C4-2B (cell line): ENCODE data around the gene TEAD4.

Source experiments
- ZFX ChIP-seq: fragments of 450-650 bp; IDR thresholded peaks from 2 replicates; pipeline ENCODE4 v1.6.1; 2017
- TF ChIP-seq, protein P1 (sequence below): fragments of 450-650 bp; conservative IDR thresholded peaks from 2 replicates; pipeline ENCODE4 v1.5.1; 2017; ENCODE audit warnings: mild to moderate bottlenecking

DNA sequence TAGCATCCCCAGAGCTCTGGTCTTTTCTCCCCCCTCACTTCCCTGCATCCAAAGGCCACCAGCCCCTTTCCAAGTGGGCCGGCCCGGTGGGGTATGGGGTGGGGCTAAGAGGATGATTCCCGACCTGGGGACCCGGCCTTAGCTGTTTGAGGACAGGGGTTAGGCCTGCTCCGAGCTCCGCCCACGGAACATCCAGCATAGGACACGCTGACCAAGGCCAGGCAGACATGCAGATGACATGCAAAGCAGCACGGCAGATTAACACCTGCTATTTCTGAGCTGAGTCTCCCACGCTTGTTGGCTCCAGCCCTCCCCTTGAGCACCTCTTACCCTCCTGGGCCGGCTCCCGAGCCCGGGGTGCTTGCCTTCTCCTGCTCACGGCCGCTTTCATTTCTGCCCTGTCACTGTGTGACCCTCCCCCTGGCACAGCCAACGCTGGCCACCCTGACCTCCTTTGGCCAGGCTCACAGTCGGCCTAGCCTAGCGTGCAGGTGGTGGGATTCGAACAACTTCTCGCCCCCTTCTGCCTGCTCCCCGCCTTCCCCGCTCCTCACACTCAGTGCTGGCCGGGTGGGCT is 40.2 kb downstream of the TEAD4 start:
- TF ChIP-seq, protein P1, sequence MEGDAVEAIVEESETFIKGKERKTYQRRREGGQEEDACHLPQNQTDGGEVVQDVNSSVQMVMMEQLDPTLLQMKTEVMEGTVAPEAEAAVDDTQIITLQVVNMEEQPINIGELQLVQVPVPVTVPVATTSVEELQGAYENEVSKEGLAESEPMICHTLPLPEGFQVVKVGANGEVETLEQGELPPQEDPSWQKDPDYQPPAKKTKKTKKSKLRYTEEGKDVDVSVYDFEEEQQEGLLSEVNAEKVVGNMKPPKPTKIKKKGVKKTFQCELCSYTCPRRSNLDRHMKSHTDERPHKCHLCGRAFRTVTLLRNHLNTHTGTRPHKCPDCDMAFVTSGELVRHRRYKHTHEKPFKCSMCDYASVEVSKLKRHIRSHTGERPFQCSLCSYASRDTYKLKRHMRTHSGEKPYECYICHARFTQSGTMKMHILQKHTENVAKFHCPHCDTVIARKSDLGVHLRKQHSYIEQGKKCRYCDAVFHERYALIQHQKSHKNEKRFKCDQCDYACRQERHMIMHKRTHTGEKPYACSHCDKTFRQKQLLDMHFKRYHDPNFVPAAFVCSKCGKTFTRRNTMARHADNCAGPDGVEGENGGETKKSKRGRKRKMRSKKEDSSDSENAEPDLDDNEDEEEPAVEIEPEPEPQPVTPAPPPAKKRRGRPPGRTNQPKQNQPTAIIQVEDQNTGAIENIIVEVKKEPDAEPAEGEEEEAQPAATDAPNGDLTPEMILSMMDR: no peak
- TF ChIP-seq ZFX: no peak
